HEK293T (cell line): ENCODE results near the gene SUN1.

Experiments used
- BHLHE40 ChIP-seq: fragments of 450-650 bp; IDR thresholded peaks from 2 replicates; pipeline ENCODE4 v1.6.1; 2016; ENCODE audit warnings: mild to moderate bottlenecking, moderate library complexity, borderline replicate concordance
- ELF4 ChIP-seq: fragments of 450-650 bp; IDR thresholded peaks from 2 replicates; pipeline ENCODE4 v1.6.1; 2017; ENCODE audit warnings: antibody characterized with exemption
- FOXA1 ChIP-seq: fragments of 450-650 bp; IDR thresholded peaks from 2 replicates; pipeline ENCODE4 v1.6.1; 2016; ENCODE audit warnings: mild to moderate bottlenecking
- FOXK2 ChIP-seq: fragments of 450-650 bp; IDR thresholded peaks from 2 replicates; pipeline ENCODE4 v1.6.1; 2016; ENCODE audit warnings: mild to moderate bottlenecking
- FOXM1 ChIP-seq: fragments of 450-650 bp; IDR thresholded peaks from 2 replicates; pipeline ENCODE4 v1.6.1; 2017; ENCODE audit warnings: mild to moderate bottlenecking, borderline replicate concordance
- HDGF ChIP-seq: fragments of 450-650 bp; IDR thresholded peaks from 2 replicates; pipeline ENCODE4 v1.6.1; 2017; ENCODE audit warnings: antibody characterized with exemption, borderline replicate concordance
- LEF1 ChIP-seq: fragments of 450-650 bp; IDR thresholded peaks from 2 replicates; pipeline ENCODE4 v1.6.1; 2017; ENCODE audit warnings: mild to moderate bottlenecking, borderline replicate concordance
- NFRKB ChIP-seq: fragments of 450-650 bp; IDR thresholded peaks from 2 replicates; pipeline ENCODE4 v1.6.1; 2016; ENCODE audit warnings: mild to moderate bottlenecking, moderate library complexity
- SP1 ChIP-seq: fragments of 450-650 bp; IDR thresholded peaks from 2 replicates; pipeline ENCODE4 v1.6.1; 2017
- SUZ12 ChIP-seq: fragments of 450-650 bp; IDR thresholded peaks from 2 replicates; pipeline ENCODE4 v1.6.1; 2016; ENCODE audit warnings: mild to moderate bottlenecking
- TARDBP ChIP-seq: fragments of 450-650 bp; IDR thresholded peaks from 2 replicates; pipeline ENCODE4 v1.6.1; 2016
- TF ChIP-seq, protein P1 (sequence below): fragments of 450-650 bp; IDR thresholded peaks from 2 replicates; pipeline ENCODE4 v1.6.1; 2016

DNA sequence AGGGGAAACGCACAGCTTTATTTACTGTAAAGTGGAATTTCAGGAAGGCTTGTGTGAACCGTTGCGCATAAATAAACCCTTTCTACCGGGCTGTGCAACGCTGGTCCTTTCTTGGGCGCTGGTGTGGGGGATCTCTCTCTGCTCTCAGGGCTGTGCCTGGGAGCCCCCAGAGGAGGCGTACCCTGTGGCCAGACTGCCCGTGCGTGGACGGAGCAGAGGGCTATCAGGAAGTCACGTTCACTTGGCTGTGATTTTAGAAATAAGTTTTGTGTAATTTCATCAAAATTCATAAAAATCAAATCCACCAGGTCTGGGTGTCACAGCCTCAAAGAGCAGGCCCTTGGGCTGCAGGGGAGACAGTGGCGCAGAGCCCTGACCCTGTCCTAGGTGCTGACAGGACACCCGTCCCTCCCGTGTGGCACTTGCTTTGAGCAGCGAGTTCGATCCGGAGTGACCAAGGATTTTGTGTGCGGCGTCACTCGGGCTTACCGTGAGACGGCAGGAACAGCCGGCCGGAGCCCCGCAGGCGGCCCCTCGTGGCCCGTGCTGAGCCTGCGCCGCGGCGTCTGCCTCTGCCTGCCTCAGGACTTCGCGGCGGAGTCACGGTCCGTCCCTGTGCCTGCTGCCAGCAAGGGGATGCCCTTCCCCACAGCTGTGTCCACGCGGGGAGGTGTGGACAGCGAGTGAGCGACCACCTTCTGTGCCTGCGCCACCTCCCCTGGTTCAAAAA, 64.2 kb downstream of the SUN1 start:
- TF ChIP-seq ELF4 = no peak
- TF ChIP-seq BHLHE40 = no peak
- no peak for TF ChIP-seq FOXA1
- no peak for TF ChIP-seq LEF1
- no peak for TF ChIP-seq NFRKB
- no peak for TF ChIP-seq TARDBP
- no peak for TF ChIP-seq SUZ12
- no peak for TF ChIP-seq FOXM1
- no peak for TF ChIP-seq FOXK2
- TF ChIP-seq, protein P1, sequence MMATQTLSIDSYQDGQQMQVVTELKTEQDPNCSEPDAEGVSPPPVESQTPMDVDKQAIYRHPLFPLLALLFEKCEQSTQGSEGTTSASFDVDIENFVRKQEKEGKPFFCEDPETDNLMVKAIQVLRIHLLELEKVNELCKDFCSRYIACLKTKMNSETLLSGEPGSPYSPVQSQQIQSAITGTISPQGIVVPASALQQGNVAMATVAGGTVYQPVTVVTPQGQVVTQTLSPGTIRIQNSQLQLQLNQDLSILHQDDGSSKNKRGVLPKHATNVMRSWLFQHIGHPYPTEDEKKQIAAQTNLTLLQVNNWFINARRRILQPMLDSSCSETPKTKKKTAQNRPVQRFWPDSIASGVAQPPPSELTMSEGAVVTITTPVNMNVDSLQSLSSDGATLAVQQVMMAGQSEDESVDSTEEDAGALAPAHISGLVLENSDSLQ = no peak
- TF ChIP-seq HDGF = no peak
- no peak for TF ChIP-seq SP1
